GM12864 (cell line): ENCODE data around the gene PGK1.

Experiments used
- DNase-seq: peaks from one replicate; pipeline ENCODE4 v3.0.0-alpha.2; 2011; ENCODE audit warnings: low read depth
- H3K4me3 ChIP-seq: 2 replicates; pipeline ENCODE4 v1.5.1; 2011; ENCODE audit warnings: mild to moderate bottlenecking, low read depth, low read length, control low read depth
- CTCF ChIP-seq: IDR thresholded peaks from 2 replicates; pipeline ENCODE4 v1.5.1; 2011; ENCODE audit warnings: low read depth, mild to moderate bottlenecking, moderate library complexity, low read length, control low read depth, inconsistent platforms; ENCODE audit errors: missing control alignments

The PGK1 gene

GRCh38 chrX:78104447-78105176 lies 564 bp downstream of the PGK1 start:
- peak overlapping the region; percentile 81 for H3K4me3 ChIP-seq
- no peak for TF ChIP-seq CTCF
- DNase-seq: peak; percentile 46

GRCh38 chrX:78105944-78106650 lies 2.0 kb downstream of the PGK1 start:
- no peak for TF ChIP-seq CTCF
- H3K4me3 ChIP-seq: peak overlapping the region; percentile 81
- DNase-seq: no peak

GRCh38 chrX:78106651-78106986 lies 2.6 kb downstream of the PGK1 start:
- peak overlapping the region; percentile 81 for H3K4me3 ChIP-seq

GRCh38 chrX:78109458-78109857 lies 5.4 kb downstream of the PGK1 start:
- no peak for TF ChIP-seq CTCF
- DNase-seq: no peak
- no peak overlapping the region for H3K4me3 ChIP-seq

More at GRCh38 chrX:78106651-78106986, 2.6 kb downstream of the PGK1 start:
- no peak for TF ChIP-seq CTCF
- DNase-seq: no peak

GRCh38 chrX:78111140-78111931 lies 7.3 kb downstream of the PGK1 start:
- no peak overlapping the region for H3K4me3 ChIP-seq
- no peak for TF ChIP-seq CTCF

DNA sequence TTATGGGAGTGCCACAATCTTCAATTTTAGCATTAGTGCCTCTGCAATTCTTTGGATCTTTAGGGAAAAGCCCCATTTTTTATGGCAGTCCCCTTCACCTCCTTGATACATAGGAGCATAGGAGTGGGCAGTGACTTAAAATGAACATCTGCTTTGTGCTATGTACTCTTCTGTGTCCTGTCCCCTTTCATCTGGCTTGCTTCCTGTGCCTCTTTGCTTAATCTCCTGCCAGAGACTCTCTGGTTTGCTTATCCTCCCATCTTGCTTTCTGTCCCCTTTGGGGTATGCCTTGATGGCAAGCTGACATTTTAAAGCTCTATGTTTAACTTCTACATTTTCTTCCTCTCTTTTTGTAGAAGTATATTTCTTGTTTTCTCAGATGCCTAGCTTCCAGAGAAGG lies 12.3 kb downstream of the PGK1 start:
- no peak overlapping the region for H3K4me3 ChIP-seq
- TF ChIP-seq CTCF: no peak
- DNase-seq: no peak

More at GRCh38 chrX:78111140-78111931, 7.3 kb downstream of the PGK1 start:
- DNase-seq: no peak
